ENCODE measurements around the gene SHANK3. TPM values are rescaled to one million over a fixed set of nuclear protein-coding genes. Genes with fewer than 3 reads are reported as not detected.

The SHANK3 gene
- total and polyA plus RNA-seq, 2 of the 8 experiments (the other 6 are each of a cell fraction or from before 2014, with no cell fraction given), result 1.5 to 6.0 TPM

GRCh38 chr22:50677493-50678217 is 5.0 kb downstream of the SHANK3 start (continued):
- TF ChIP-seq SRF (IDR thresholded peaks at IDR 0.05; ENCODE audit: low read depth, low read length), result no peak
- TF ChIP-seq CBX5 (IDR thresholded peaks at IDR 0.05; ENCODE audit: low read depth, low read length), result no peak
